NCI-H146 treated with DMSO at 0.1 percent for 48 hours (cell line): Measurements from ENCODE around the gene GDPD1.
A peak's percentile ranks its signal among the peaks of the same experiment; 100 is the strongest.
"Not testable (repeated sequence)": the region's sequence is repeated elsewhere in the genome, so short reads cannot be mapped to it uniquely, and the experiment has no call there.

Source experiments
- DNase-seq: peaks from one replicate; lab custom pipeline; 2025; ENCODE audit not compliant: unreplicated experiment; lab: John Stamatoyannopoulos, UW

GDPD1 gene

DNA sequence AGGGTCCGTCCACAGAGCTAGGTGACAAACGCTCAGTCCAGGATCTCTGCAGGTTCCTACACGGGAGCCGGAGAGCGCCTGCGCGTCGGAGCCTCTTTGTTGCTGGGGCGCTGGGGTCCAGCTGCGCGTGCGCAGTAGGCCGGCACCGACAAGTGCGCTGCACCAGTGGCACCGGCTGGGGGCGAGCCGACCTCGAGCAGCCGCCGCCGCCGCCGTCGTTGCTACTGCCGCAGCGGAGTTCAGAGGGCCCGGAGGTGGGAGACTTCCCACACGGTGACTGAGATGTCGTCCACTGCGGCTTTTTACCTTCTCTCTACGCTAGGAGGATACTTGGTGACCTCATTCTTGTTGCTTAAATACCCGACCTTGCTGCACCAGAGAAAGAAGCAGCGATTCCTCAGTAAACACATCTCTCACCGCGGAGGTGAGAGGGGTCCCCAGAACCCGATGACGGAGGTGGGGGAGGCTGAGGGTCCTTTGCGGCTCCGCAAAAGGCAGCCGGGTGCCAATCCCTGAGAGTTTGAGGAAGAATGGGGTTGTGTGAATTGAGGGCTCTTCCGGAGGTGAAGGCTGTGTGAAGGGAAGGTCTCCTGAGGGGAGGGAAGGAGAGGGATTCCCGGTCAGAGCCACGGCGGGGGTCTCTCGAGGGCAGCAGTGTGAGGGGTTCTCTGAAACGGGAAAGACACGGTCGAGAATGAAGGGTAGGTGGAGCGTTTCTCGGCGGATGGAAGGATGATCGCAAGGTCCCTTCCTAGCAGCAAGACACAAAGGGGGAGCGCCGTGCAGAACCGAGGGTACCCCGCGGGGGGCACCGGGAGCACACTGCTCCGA lies at the start of gene GDPD1:
Gene GDPD1 (plus strand): TSS at position 184 of the 831 bp plus-strand sequence. CDS start 99 bp downstream, at position 283.
- peak; percentile 90 for DNase-seq

DNA sequence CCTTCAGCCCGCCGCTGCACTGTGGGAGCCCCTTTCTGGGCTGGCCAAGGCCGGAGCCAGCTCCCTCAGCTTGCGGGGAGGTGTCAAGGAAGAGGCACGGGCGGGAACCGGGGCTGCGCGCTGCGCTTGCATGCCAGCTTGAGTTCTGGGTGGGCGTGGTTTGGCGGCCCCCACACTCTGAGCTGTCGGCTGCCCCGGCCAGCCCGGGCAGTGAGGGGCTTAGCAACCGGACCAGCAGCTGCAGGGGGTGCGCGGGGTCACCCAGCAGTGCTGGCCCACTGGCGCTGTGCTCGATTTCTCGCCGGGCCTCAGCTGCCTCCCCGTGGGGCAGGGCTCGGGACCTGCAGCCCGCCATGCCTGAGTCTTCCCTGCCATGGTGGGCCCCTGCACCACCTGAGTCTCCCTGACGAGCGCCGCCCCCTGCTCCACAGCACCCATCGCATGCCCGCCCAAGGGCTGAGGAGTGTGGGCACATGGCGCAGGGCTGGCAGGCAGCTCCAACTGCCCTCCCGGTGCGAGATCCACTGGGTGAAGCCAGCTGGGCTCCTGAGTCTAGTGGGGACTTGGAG lies 47.8 kb upstream of the GDPD1 start:
- DNase-seq = no peak

DNA sequence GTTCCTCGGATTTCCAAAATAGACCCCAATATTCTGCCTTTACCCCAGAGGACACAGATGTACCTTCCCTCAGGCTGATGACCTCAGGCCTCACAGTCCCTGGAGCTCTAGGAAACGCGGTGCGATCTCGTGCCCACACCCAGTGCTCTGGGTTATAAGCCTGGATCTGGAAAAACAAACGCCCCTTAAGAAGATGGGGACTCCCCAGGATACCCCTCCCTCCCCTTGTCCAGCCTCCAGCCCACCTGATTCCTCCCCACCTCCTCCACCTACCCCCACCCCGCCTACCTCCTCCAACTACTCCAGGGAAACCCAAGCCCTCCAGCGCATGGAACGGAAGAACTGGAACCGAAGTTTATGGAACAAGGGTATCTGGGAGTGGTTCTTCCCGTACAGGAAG lies 45.6 kb upstream of the GDPD1 start:
- DNase-seq = no peak

DNA sequence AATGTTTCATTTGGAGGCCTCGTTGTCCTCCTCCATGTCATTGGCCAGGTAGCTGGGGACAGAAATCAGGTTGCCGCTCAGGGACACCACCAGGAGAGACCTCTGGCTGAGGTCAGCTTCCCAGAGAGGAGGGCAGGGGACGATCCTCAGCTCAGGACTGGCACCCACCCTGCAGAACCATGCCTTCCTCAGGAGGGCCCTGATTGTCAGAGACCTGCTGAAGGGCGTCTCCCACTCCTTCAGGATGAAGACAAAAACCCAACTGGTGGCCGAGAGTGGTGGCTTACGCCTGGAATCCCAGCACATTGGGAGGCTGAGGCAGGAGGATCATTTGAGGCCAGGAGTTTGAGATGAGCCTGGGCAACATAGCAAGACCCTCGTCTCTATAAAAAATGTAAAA lies 45.2 kb upstream of the GDPD1 start:
- no peak for DNase-seq

DNA sequence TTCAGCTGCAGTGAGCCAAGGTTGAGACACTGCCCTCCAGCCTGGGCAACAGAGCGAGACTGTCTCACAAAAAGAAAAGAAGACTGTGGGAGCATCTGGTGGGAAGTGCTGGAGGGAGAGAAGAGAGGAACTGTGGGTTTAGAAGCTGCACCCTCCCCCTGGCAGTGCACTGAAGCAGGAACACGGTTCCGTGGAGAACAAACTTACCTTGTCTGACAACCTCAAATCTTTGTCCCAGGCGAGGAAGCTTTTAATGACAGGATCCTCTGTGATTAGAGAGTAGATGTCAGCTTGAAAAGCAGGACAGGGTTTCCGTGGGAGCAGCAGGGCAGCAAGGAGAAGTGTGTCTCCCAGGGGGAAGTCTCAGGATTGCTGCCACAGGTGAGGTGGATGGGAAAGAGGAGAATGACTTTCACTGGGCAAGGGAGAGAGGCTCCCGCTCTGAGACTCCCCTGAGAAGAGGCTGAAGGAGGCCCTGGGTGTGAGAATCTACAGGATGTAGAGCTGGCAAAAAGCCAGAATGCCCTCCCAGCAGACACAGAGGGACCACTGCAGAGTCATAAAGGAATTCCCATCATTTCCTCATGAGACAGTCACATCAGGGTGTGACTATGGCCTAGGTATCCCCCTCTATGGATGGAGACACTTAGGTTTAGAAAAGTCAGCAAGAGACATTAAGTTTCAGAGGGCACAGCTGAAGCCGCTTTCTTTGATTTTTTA lies 41.9 kb upstream of the GDPD1 start:
- DNase-seq = no peak

DNA sequence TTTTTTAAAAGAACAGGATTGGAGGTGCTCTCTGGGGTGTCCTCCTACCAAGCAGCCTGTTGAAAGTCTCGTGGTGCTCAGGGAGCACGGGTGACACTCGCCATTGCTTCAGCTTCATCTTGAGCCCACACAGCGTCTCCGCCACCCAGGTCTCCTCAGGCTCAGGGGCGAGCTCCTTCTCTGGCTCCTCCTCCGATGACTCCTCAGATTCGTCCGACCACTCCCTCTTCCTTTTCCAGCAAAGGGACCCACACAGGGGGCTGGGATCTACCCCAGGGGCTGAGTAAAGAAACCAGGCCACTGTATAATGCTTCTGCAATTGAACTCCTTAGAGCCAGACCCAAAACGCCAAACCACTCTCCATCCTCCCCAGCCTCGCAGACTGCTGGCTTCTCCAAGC lies 40.7 kb upstream of the GDPD1 start:
- not testable (repeated sequence) for DNase-seq

DNA sequence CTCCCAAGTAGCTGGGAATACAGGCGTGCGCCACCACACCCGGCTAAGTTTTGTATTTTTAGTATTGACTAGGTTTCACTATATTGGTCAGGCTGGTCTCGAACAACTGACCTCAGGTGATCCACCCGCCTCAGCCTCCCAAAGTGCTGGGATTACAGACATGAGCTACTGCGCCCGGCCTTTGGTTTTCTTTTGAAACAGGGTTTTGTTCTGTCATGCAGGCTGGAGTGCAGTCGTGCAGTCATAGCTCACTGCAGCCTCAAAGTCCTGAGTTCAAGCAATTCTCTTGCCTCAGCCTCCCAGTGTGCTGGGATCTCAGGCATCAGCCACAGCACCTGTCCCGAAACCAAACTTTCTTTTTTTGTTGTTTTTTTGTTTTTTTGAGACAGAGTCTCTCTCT lies 39.7 kb upstream of the GDPD1 start:
- DNase-seq = no peak

DNA sequence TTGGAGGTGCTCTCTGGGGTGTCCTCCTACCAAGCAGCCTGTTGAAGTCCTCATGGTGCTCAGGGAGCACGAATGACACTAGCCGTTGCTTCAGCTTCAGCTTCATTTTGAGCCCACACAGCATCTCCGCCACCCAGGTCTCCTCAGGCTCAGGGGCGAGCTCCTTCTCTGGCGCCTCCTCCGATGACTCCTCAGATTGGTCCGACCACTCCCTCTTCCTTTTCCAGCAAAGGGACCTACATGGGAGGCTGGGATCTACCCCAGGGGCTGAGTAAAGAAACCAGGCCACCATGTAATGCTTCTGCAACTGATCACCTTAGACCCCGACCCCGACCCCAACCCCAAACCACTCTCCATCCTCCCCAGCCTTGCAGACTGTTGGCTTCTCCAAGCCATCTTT lies 38.8 kb upstream of the GDPD1 start:
- no peak for DNase-seq

DNA sequence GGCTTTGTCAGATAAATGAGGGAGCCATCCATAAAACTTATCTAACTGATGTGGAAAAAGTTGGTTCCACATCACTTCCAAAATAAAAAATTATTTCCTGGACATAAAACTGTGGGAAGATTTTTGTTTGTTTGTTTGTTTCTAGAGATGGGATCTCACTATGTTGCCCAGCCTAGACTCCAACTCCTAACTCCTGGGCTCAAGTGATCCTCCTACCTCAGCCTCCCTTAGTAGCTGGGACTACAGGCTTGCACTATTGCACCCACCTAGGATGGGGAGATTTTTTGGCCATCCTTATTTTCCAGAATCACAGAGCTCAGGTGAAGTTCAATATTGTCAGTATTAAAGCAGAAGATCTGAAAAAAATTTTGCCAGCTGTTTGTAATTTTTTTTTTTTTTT lies 34.3 kb upstream of the GDPD1 start:
- DNase-seq = no peak

DNA sequence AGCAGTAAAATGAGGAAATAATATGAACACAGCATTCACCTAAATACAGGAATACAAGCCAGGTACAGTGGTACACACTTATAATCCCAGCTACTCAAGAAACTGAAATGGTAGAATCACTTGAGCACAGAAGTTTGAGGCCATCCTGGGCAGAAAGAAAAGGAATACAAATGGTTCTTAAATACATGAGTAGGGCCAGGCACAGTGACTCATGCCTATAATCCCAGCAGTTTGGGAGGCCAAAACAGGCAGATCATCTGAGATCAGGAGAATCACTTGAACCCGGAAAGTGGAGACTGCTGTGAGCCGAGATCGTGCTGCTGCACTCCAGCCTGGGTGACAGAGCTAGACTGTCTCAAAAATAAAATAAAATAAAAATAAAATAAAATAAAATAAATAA lies 33.5 kb upstream of the GDPD1 start:
- DNase-seq = no peak

DNA sequence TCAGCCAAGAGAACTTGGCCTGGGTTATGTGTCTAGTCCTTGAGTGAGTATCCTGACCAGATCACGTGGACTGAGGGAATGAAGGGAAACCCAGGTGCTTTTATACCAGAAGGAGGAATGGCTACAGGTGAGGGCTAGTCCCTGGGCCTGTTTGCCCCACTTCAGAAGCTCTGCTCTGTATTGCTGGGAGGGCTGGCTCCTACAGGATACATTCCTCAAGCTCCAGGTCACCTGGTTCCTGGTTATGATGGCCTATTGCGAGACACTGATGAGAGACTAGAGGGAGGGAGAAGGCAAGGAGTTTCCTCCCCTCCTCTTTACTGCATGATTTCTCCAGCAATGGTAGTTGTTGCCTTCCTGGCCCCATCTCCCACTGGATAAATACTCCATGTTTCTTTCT lies 29.5 kb upstream of the GDPD1 start:
- DNase-seq = no peak

DNA sequence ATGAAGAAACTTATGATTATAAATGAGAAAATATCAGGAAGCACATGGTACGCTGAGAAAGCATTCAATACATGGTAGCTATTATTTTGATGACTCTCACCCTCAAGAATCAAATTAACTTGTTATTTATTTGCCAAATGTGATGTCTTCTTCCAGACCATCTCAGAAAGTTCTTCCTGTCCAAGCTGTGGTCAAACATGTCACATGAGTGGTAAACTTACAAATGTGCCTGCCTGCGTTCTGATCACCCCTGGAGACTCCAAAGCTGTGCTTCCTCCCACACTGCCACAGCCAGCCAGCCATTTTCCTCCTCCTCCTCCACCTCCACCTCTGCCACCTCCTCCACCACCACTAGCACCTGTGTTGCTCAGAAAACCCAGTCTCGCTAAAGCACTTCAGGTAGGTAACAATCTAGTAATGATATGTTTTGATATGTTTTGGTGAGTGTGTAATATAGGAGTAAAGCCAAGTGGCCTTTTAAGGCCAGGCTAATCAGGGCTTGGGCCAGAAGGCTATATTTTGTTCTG lies 26.9 kb upstream of the GDPD1 start:
- DNase-seq = no peak

DNA sequence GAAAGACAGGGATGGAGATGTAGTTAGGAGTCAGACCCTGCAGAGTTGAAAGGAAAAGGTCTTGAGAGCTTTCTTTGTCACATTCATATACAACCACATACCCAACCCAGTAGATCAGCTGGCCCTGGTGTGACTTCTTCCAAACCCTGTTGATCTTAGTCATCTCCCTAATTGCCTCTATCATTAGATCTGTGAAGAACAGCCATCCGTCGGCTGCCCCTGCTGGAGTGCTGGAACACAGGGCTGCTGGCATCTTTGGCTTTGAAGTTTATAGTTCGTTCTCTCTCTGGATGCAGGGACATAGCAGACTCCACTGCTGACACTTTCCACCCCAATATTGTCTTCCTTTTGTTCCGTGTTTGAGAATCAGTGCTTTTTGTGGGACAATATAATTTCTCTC lies 20.9 kb upstream of the GDPD1 start:
- DNase-seq = no peak

DNA sequence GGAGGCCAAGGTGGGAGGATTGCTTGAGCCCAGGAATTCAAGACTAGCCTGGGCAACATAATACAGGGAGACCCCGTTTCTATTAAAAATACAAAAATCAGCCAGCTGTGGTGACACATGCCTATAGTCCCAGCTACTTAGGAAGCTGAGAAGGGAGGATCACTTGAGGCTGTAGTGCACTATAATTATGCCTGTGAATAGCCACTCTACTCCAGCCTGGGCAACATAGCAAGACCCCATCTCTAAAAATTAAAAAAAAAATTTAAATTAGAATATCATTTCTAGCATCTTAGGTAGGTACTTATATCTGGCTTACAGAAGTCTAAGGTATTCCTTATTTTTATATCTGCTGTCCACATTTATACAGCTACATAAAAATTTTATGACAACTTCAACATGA lies 18.0 kb upstream of the GDPD1 start:
- DNase-seq = no peak

DNA sequence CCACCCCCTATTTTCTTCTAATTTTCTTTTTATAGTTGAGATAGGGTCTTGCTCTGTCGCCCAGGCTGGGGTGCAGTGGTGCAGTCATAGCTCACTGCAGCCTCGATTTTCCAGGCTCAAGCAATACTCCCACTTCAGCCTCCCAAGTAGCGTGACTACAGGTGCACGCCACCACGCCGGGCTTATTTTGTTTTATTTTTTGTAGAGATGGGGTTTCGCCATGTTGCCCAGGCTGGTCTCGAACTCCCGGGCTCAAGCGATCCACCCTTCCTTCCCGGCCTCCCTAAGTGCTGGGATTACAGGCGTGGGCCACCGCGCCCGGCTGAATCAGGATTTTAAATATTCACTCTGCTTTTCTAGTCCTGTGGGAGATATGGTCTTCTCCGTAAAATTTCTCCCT lies 941 bp upstream of the GDPD1 start:
- DNase-seq = no peak

DNA sequence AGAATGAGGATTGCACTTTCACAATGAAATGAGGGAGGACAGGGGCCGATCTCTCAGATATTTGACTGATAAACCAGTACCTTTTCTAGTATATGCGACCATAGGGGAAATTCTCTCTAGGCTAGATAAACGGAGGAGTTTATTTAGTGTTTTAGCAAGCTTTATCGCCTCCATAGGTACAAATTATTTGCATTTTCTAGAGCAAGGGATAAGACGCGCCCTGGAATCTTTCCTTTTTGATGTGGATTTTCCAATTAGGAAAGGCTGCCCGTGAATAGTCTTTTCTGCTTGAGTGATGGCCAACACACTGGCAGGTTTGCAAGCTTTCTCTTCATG lies 351 bp upstream of the GDPD1 start:
- DNase-seq = no peak

DNA sequence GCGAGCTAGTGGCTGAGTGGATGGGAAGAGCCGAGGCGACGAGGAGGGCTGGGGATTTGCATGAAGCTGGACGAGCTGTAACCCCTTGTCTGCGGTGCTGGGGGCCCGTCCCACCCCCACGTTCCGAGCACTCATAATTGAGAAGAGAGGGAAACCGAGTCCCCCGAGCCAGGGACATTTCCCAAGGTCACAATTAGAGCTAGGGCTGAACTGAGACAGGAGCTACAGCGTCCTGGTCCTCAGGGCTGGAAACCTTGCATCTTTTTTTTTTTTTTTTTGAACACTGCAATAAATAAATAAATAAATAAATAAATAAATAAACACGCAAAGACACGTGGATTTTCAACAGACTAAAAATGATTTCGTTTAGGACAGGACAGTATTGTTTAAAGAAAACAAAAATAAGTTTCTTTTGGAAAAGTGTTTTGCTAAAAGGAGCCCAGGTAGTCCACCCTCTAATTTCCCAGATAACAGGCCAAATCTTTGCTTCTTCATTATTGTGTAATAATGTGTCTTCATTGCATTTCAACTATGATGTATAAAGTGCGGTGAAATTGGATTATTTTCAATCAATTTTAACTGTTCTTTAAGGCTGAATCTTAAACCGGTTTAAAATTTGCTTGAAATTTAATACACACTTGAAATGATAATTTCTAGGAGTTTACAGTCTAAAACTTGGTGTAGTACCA lies 992 bp downstream of the GDPD1 start:
- no peak for DNase-seq

DNA sequence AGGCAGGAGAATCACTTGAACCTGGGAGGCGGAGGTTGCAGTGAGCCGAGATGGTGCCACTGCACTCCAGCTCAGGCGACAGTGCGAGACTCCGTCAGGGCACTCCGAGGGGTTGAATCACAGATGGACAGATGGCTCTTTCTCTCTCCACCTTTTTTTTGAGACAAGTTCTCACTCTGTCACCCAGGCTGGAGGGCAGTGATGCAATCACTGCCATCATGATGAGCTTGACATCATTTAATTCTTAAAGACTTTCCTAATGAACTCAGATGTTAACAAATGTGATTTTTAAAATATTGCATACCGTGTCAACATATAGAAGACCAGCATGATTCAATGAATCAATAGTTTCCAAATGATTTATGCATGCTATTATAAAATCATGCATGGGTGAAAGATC lies 3.5 kb downstream of the GDPD1 start:
- DNase-seq = no peak

DNA sequence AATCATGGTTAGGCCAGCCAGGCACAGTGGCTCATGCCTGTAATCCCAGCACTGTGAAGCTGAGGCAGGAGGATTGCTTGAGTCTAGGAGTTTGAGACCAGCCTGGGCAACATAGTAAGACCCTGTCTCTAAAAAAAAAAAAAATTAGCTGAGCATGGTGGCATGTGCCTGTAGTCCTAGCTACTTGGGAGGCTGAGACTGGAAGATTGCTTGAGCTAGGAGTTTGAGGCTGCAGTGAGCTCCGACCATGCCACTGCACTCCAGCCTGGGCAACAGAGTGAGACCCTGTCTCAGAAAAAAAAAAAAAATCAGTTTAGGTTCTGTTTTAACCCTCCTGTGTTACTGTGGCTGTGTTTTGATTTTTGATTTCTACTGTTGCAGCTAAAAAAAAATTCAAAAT lies 8.3 kb downstream of the GDPD1 start:
- DNase-seq = not testable (repeated sequence)

DNA sequence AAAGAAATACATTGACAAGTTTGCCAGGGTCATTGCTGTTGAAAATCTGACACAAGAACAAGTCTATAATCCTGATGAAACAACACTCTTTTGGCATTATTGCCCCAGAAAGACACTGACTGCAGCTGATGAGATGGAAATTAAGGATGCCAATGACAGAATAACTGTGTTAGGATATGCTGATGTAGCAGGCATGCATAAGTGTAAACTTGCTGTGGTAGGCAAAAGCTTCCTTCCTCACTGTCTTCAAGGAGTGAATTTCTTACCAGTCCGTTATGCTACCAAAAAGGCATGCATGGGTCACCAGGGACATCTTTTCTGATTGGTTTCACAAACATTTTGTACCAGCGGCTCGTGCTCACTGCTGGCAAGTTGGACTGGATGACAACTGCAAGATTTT lies 10.5 kb downstream of the GDPD1 start:
- DNase-seq = no peak

DNA sequence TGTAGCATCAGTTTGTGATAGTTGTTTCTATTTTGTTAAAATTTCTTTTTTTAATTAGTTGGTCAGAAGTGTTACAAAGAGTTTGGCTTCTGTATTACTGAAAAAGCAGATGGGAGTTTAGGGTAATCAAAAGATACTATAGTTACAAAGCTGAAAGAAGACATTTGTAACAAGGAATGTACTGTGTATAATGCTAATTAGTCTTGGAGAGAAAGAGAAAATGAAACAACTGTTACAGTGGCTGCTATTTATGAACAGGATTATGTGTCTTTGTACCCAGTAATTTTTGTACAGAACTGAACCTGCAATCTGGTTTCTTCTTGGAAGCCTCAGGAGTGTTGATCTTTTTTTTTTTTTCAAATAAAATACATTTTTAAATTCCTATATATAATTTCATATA lies 14.3 kb downstream of the GDPD1 start:
- DNase-seq = no peak

DNA sequence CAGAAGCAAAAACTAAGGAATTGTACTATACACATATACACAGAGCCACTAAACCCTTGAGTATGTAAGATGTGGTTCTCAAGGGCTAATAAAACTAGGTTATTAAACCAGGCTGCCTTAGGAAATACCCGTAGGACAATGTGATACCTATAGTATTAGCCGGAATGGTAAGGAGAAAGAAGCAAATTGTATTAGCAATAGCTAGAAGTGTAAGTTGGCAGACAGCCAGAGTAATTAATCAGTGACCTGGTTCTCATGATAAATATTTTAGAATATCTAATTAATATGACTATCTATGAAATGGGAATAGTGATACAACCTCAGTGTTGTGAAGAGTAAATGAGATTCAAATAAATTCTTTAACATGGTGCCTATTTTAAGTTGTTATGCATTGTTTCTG lies 18.6 kb downstream of the GDPD1 start:
- no peak for DNase-seq
